ENCODE results near the gene PTPN13.

The PTPN13 gene

GRCh38 chr4:86593688-86594558 lies at the start of gene PTPN13:
PTPN13 (plus strand) TSS chr4:86594315; CDS start chr4:86635257, 40,942 bp downstream.
- H3K27me3 ChIP-seq (ENCODE audit: control insufficient read depth in 1 of 2, insufficient read depth in 2 of 2, low read length in 2 of 2), result no peaks in the 10 kb centered on the region
- H3K4me3 ChIP-seq (ENCODE audit: low read length in 2 of 2), result peak within 1 kb of the TSS; percentile 91 to 98
- H3K9me3 ChIP-seq (ENCODE audit: control insufficient read depth in 2 of 2, low read length in 2 of 2), result no peaks in the 10 kb centered on the region
- peaks cover 11% of the 10 kb centered on the region for H3K4me1 ChIP-seq (ENCODE audit: control insufficient read depth, insufficient read depth, low read length)
- peak within 1 kb of the TSS; percentile 74 for H3K27ac ChIP-seq (ENCODE audit: low read length)
- H3K36me3 ChIP-seq (ENCODE audit: control insufficient read depth in 2 of 2, insufficient read depth in 2 of 2, low read length in 2 of 2), result no peaks in the 10 kb centered on the region
- peak within 1 kb of the TSS; percentile 76 to 79 for H3K9ac ChIP-seq (ENCODE audit: low read length in 2 of 2)

GRCh38 chr4:86547140-86547539 lies 47.0 kb upstream of the PTPN13 start:
- Histone ChIP-seq H3K36me3 (ENCODE audit: control insufficient read depth in 2 of 2, insufficient read depth in 2 of 2, low read length in 2 of 2) (no peaks in the 10 kb centered on the region), H3K4me3 (ENCODE audit: low read length in 2 of 2) (no peak overlapping the region), H3K27ac (ENCODE audit: low read length) (no peak overlapping the region), H3K4me1 (ENCODE audit: control insufficient read depth, insufficient read depth, low read length) (no peaks in the 10 kb centered on the region), H3K27me3 (ENCODE audit: control insufficient read depth in 1 of 2, insufficient read depth in 2 of 2, low read length in 2 of 2) (no peaks in the 10 kb centered on the region), H3K9me3 (ENCODE audit: control insufficient read depth in 2 of 2, low read length in 2 of 2) (no peaks in the 10 kb centered on the region), H3K9ac (ENCODE audit: low read length in 2 of 2) (no peak overlapping the region)

GRCh38 chr4:86549163-86549788 lies 44.8 kb upstream of the PTPN13 start:
- Histone ChIP-seq H3K9me3 (ENCODE audit: control insufficient read depth in 2 of 2, low read length in 2 of 2) (no peaks in the 10 kb centered on the region), H3K4me1 (ENCODE audit: control insufficient read depth, insufficient read depth, low read length) (no peaks in the 10 kb centered on the region), H3K27me3 (ENCODE audit: control insufficient read depth in 1 of 2, insufficient read depth in 2 of 2, low read length in 2 of 2) (no peaks in the 10 kb centered on the region), H3K9ac (ENCODE audit: low read length in 2 of 2) (no peak overlapping the region), H3K4me3 (ENCODE audit: low read length in 2 of 2) (no peak overlapping the region), H3K36me3 (ENCODE audit: control insufficient read depth in 2 of 2, insufficient read depth in 2 of 2, low read length in 2 of 2) (no peaks in the 10 kb centered on the region), H3K27ac (ENCODE audit: low read length) (no peak overlapping the region)

GRCh38 chr4:86551387-86551786 lies 42.7 kb upstream of the PTPN13 start:
- H3K4me3 ChIP-seq (ENCODE audit: low read length in 2 of 2), result no peak overlapping the region
- no peaks in the 10 kb centered on the region for H3K27me3 ChIP-seq (ENCODE audit: control insufficient read depth in 1 of 2, insufficient read depth in 2 of 2, low read length in 2 of 2)
- no peaks in the 10 kb centered on the region for H3K4me1 ChIP-seq (ENCODE audit: control insufficient read depth, insufficient read depth, low read length)
- H3K9me3 ChIP-seq (ENCODE audit: control insufficient read depth in 2 of 2, low read length in 2 of 2), result no peaks in the 10 kb centered on the region
- H3K27ac ChIP-seq (ENCODE audit: low read length), result no peak overlapping the region
- H3K9ac ChIP-seq (ENCODE audit: low read length in 2 of 2), result no peak overlapping the region
- no peaks in the 10 kb centered on the region for H3K36me3 ChIP-seq (ENCODE audit: control insufficient read depth in 2 of 2, insufficient read depth in 2 of 2, low read length in 2 of 2)

- H3K4me3 ChIP-seq (ENCODE audit: low read length in 2 of 2), result no peak overlapping the region
- no peak overlapping the region for H3K27ac ChIP-seq (ENCODE audit: low read length)
- H3K4me1 ChIP-seq (ENCODE audit: control insufficient read depth, insufficient read depth, low read length), result no peaks in the 10 kb centered on the region
- no peaks in the 10 kb centered on the region for H3K27me3 ChIP-seq (ENCODE audit: control insufficient read depth in 1 of 2, insufficient read depth in 2 of 2, low read length in 2 of 2)
- no peaks in the 10 kb centered on the region for H3K36me3 ChIP-seq (ENCODE audit: control insufficient read depth in 2 of 2, insufficient read depth in 2 of 2, low read length in 2 of 2)
- no peaks in the 10 kb centered on the region for H3K9me3 ChIP-seq (ENCODE audit: control insufficient read depth in 2 of 2, low read length in 2 of 2)
- H3K9ac ChIP-seq (ENCODE audit: low read length in 2 of 2), result no peak overlapping the region
Observed at GRCh38 chr4:86554646-86555045, 39.5 kb upstream of the PTPN13 start.

GRCh38 chr4:86556791-86557415 lies 37.2 kb upstream of the PTPN13 start:
- H3K9ac ChIP-seq (ENCODE audit: low read length in 2 of 2), result no peak overlapping the region
- no peaks in the 10 kb centered on the region for H3K9me3 ChIP-seq (ENCODE audit: control insufficient read depth in 2 of 2, low read length in 2 of 2)
- H3K4me3 ChIP-seq (ENCODE audit: low read length in 2 of 2), result no peak overlapping the region
- H3K27ac ChIP-seq (ENCODE audit: low read length), result no peak overlapping the region
- H3K4me1 ChIP-seq (ENCODE audit: control insufficient read depth, insufficient read depth, low read length), result no peaks in the 10 kb centered on the region
- no peaks in the 10 kb centered on the region for H3K27me3 ChIP-seq (ENCODE audit: control insufficient read depth in 1 of 2, insufficient read depth in 2 of 2, low read length in 2 of 2)
- no peaks in the 10 kb centered on the region for H3K36me3 ChIP-seq (ENCODE audit: control insufficient read depth in 2 of 2, insufficient read depth in 2 of 2, low read length in 2 of 2)

GRCh38 chr4:86557526-86557925 lies 36.6 kb upstream of the PTPN13 start:
- Histone ChIP-seq H3K9me3 (ENCODE audit: control insufficient read depth in 2 of 2, low read length in 2 of 2) (no peaks in the 10 kb centered on the region), H3K9ac (ENCODE audit: low read length in 2 of 2) (no peak overlapping the region), H3K4me1 (ENCODE audit: control insufficient read depth, insufficient read depth, low read length) (no peaks in the 10 kb centered on the region), H3K36me3 (ENCODE audit: control insufficient read depth in 2 of 2, insufficient read depth in 2 of 2, low read length in 2 of 2) (no peaks in the 10 kb centered on the region), H3K4me3 (ENCODE audit: low read length in 2 of 2) (no peak overlapping the region), H3K27ac (ENCODE audit: low read length) (no peak overlapping the region), H3K27me3 (ENCODE audit: control insufficient read depth in 1 of 2, insufficient read depth in 2 of 2, low read length in 2 of 2) (no peaks in the 10 kb centered on the region)

- no peak overlapping the region for H3K4me3 ChIP-seq (ENCODE audit: low read length in 2 of 2)
- H3K27me3 ChIP-seq (ENCODE audit: control insufficient read depth in 1 of 2, insufficient read depth in 2 of 2, low read length in 2 of 2), result no peaks in the 10 kb centered on the region
- no peak overlapping the region for H3K9ac ChIP-seq (ENCODE audit: low read length in 2 of 2)
- H3K4me1 ChIP-seq (ENCODE audit: control insufficient read depth, insufficient read depth, low read length), result no peaks in the 10 kb centered on the region
- H3K36me3 ChIP-seq (ENCODE audit: control insufficient read depth in 2 of 2, insufficient read depth in 2 of 2, low read length in 2 of 2), result no peaks in the 10 kb centered on the region
- H3K27ac ChIP-seq (ENCODE audit: low read length), result no peak overlapping the region
- no peaks in the 10 kb centered on the region for H3K9me3 ChIP-seq (ENCODE audit: control insufficient read depth in 2 of 2, low read length in 2 of 2)
Observed at GRCh38 chr4:86558258-86558657, 35.9 kb upstream of the PTPN13 start.

- no peaks in the 10 kb centered on the region for H3K4me1 ChIP-seq (ENCODE audit: control insufficient read depth, insufficient read depth, low read length)
- no peaks in the 10 kb centered on the region for H3K27me3 ChIP-seq (ENCODE audit: control insufficient read depth in 1 of 2, insufficient read depth in 2 of 2, low read length in 2 of 2)
- no peaks in the 10 kb centered on the region for H3K36me3 ChIP-seq (ENCODE audit: control insufficient read depth in 2 of 2, insufficient read depth in 2 of 2, low read length in 2 of 2)
- H3K9ac ChIP-seq (ENCODE audit: low read length in 2 of 2), result no peak overlapping the region
- no peak overlapping the region for H3K27ac ChIP-seq (ENCODE audit: low read length)
- H3K9me3 ChIP-seq (ENCODE audit: control insufficient read depth in 2 of 2, low read length in 2 of 2), result no peaks in the 10 kb centered on the region
- no peak overlapping the region for H3K4me3 ChIP-seq (ENCODE audit: low read length in 2 of 2)
Observed at GRCh38 chr4:86558797-86559196, 35.3 kb upstream of the PTPN13 start.

GRCh38 chr4:86560447-86560846 lies 33.7 kb upstream of the PTPN13 start:
- Histone ChIP-seq H3K4me3 (ENCODE audit: low read length in 2 of 2) (no peak overlapping the region), H3K4me1 (ENCODE audit: control insufficient read depth, insufficient read depth, low read length) (no peaks in the 10 kb centered on the region), H3K9ac (ENCODE audit: low read length in 2 of 2) (no peak overlapping the region), H3K27me3 (ENCODE audit: control insufficient read depth in 1 of 2, insufficient read depth in 2 of 2, low read length in 2 of 2) (no peaks in the 10 kb centered on the region), H3K27ac (ENCODE audit: low read length) (no peak overlapping the region), H3K9me3 (ENCODE audit: control insufficient read depth in 2 of 2, low read length in 2 of 2) (no peaks in the 10 kb centered on the region), H3K36me3 (ENCODE audit: control insufficient read depth in 2 of 2, insufficient read depth in 2 of 2, low read length in 2 of 2) (no peaks in the 10 kb centered on the region)
